Fibroblast of gingiva (primary cell): ENCODE data around the gene HEG1.

Source experiments
- DNase-seq: peaks from one replicate; pipeline ENCODE4 v3.0.0-alpha.2; 2011; ENCODE audit warnings: low read depth

HEG1 gene

GRCh38 chr3:125072301-125072700 lies 16.5 kb upstream of the HEG1 start:
- DNase-seq: no peak

- no peak for DNase-seq
Measured at GRCh38 chr3:125069968-125070745, 14.4 kb upstream of the HEG1 start.

- no peak for DNase-seq
Measured at GRCh38 chr3:125069452-125069851, 13.7 kb upstream of the HEG1 start.

GRCh38 chr3:125068265-125068664 lies 12.5 kb upstream of the HEG1 start:
- no peak for DNase-seq

GRCh38 chr3:125067225-125067624 lies 11.4 kb upstream of the HEG1 start:
- DNase-seq: no peak

GRCh38 chr3:125062904-125063618 lies 7.3 kb upstream of the HEG1 start:
- peak; percentile 96 for DNase-seq

- DNase-seq: no peak
Measured at GRCh38 chr3:125061646-125062045, 5.8 kb upstream of the HEG1 start.

- peak; percentile 83 for DNase-seq
Measured at GRCh38 chr3:125061170-125061569, 5.4 kb upstream of the HEG1 start.

- no peak for DNase-seq
Measured at GRCh38 chr3:125059488-125060245, 3.9 kb upstream of the HEG1 start.

- DNase-seq: no peak
Measured at GRCh38 chr3:125058959-125059358, 3.2 kb upstream of the HEG1 start.

GRCh38 chr3:125058529-125058928 lies 2.7 kb upstream of the HEG1 start:
- no peak for DNase-seq

GRCh38 chr3:125057186-125057850 lies 1.5 kb upstream of the HEG1 start:
- DNase-seq: peak; percentile 33

GRCh38 chr3:125055331-125055912 lies 375 bp downstream of the HEG1 start:
- no peak for DNase-seq

- DNase-seq: peak; percentile 67
Measured at GRCh38 chr3:125054449-125055329, 1.1 kb downstream of the HEG1 start.

GRCh38 chr3:125054062-125054448 lies 1.7 kb downstream of the HEG1 start:
- DNase-seq: no peak

- DNase-seq: no peak
Measured at GRCh38 chr3:125053304-125053699, 2.5 kb downstream of the HEG1 start.

- DNase-seq: peak; percentile 91
Measured at GRCh38 chr3:125052624-125053303, 3.0 kb downstream of the HEG1 start.

GRCh38 chr3:125051715-125052581 lies 3.8 kb downstream of the HEG1 start:
- DNase-seq: peak; percentile 73

- DNase-seq: no peak
Measured at GRCh38 chr3:125051205-125051604, 4.6 kb downstream of the HEG1 start.
